Neural crest cell (in vitro differentiated cells): Measurements from ENCODE around the gene PSMG1. TPM values are rescaled to one million over a fixed set of nuclear protein-coding genes. Genes with fewer than 3 reads are reported as not detected.

ENCODE experiments used
- DNase-seq: peaks from one replicate; pipeline ENCODE4 v3.0.0; 2021; ENCODE audit warnings: low read depth, mixed read lengths, low spot score
- H3K27ac Mint-ChIP-seq: one replicate; pipeline ENCODE4 v1.8.0; 2021; ENCODE audit warnings: mild to moderate bottlenecking, mixed read lengths; ENCODE audit not compliant: unreplicated experiment
- H3K27me3 Mint-ChIP-seq: 2 replicates; pipeline ENCODE4 v1.8.0; 2021; ENCODE audit warnings: low read depth, mild to moderate bottlenecking, mixed read lengths
- H3K36me3 Mint-ChIP-seq: 2 replicates; pipeline ENCODE4 v1.8.0; 2021; ENCODE audit warnings: low read depth, mild to moderate bottlenecking, mixed read lengths
- H3K4me1 Mint-ChIP-seq: 2 replicates; pipeline ENCODE4 v1.8.0; 2021; ENCODE audit warnings: mixed read lengths
- H3K4me3 Mint-ChIP-seq: one replicate; pipeline ENCODE4 v1.8.0; 2021; ENCODE audit warnings: mild to moderate bottlenecking, mixed read lengths
- H3K9me3 Mint-ChIP-seq: 2 replicates; pipeline ENCODE4 v1.8.0; 2021; ENCODE audit warnings: mixed read lengths
- CTCF ChIP-seq: fragments of 200-600 bp; sonication (generic); conservative IDR thresholded peaks from 2 replicates; pipeline ENCODE4 v1.5.0; 2021; ENCODE audit warnings: antibody characterized with exemption, mild to moderate bottlenecking
- total RNA-seq: library from RNA; stranded (reverse); gene quantifications from 2 replicates; pipeline ENCODE4 v1.2.1, GENCODE V29; 2021

The PSMG1 gene
- total RNA-seq, 1 donor from 2014 or later: 71.2 TPM

GRCh38 chr21:39196838-39197237 lies 13.6 kb upstream of the PSMG1 start:
- Mint-ChIP-seq H3K36me3 (peaks cover 10% of the 10 kb centered on the region), H3K4me3 (no peak overlapping the region), H3K27ac (peak overlapping the region; percentile 38), H3K27me3 (no peaks in the 10 kb centered on the region), H3K9me3 (no peaks in the 10 kb centered on the region), H3K4me1 (no peaks in the 10 kb centered on the region)
- TF ChIP-seq CTCF: no peak
- no peak for DNase-seq

- H3K4me3 Mint-ChIP-seq: no peak overlapping the region
- H3K36me3 Mint-ChIP-seq: peaks cover 10% of the 10 kb centered on the region
- H3K27ac Mint-ChIP-seq: no peak overlapping the region
- TF ChIP-seq CTCF: no peak
- H3K9me3 Mint-ChIP-seq: no peaks in the 10 kb centered on the region
- H3K27me3 Mint-ChIP-seq: no peaks in the 10 kb centered on the region
- H3K4me1 Mint-ChIP-seq: no peaks in the 10 kb centered on the region
- no peak for DNase-seq
These were observed 13.1 kb upstream of the PSMG1 start for GRCh38 chr21:39196310-39196709.

- TF ChIP-seq CTCF: no peak
- DNase-seq: no peak
- H3K9me3 Mint-ChIP-seq: no peaks in the 10 kb centered on the region
- peaks cover 7% of the 10 kb centered on the region for H3K36me3 Mint-ChIP-seq
- H3K4me1 Mint-ChIP-seq: no peaks in the 10 kb centered on the region
- no peaks in the 10 kb centered on the region for H3K27me3 Mint-ChIP-seq
- H3K4me3 Mint-ChIP-seq: no peak overlapping the region
- no peak overlapping the region for H3K27ac Mint-ChIP-seq
These were observed 10.1 kb upstream of the PSMG1 start for GRCh38 chr21:39193380-39193779.

- Mint-ChIP-seq H3K9me3 (no peaks in the 10 kb centered on the region), H3K4me1 (no peaks in the 10 kb centered on the region), H3K4me3 (no peak overlapping the region), H3K36me3 (no peaks in the 10 kb centered on the region), H3K27me3 (no peaks in the 10 kb centered on the region), H3K27ac (no peak overlapping the region)
- TF ChIP-seq CTCF: no peak
- no peak for DNase-seq
These were observed 6.8 kb upstream of the PSMG1 start for GRCh38 chr21:39189857-39190604.

- TF ChIP-seq CTCF: no peak
- H3K27ac Mint-ChIP-seq: no peak overlapping the region
- no peak for DNase-seq
- H3K36me3 Mint-ChIP-seq: no peaks in the 10 kb centered on the region
- no peaks in the 10 kb centered on the region for H3K9me3 Mint-ChIP-seq
- H3K27me3 Mint-ChIP-seq: no peaks in the 10 kb centered on the region
- peaks cover 10% of the 10 kb centered on the region for H3K4me1 Mint-ChIP-seq
- no peak overlapping the region for H3K4me3 Mint-ChIP-seq
These were observed 5.4 kb upstream of the PSMG1 start for GRCh38 chr21:39188521-39189139.
